Endothelial cell (in vitro differentiated cells): ENCODE results near the gene CORO7. TPM values are rescaled to one million over a fixed set of nuclear protein-coding genes. Genes with fewer than 3 reads are reported as not detected.

Source experiments
- DNase-seq: peaks from one replicate; pipeline ENCODE4 v3.0.0; 2021; ENCODE audit warnings: low spot score
- H3K27ac Mint-ChIP-seq: one replicate; pipeline ENCODE4 v1.8.0; 2021; ENCODE audit warnings: mixed read lengths, inconsistent platforms; ENCODE audit not compliant: unreplicated experiment
- H3K27me3 Mint-ChIP-seq: one replicate; pipeline ENCODE4 v1.8.0; 2021; ENCODE audit warnings: mild to moderate bottlenecking, moderate library complexity, mixed read lengths, inconsistent platforms; ENCODE audit not compliant: unreplicated experiment
- H3K36me3 Mint-ChIP-seq: one replicate; pipeline ENCODE4 v1.8.0; 2021; ENCODE audit warnings: mild to moderate bottlenecking, low read depth, mixed read lengths, inconsistent platforms; ENCODE audit not compliant: unreplicated experiment
- H3K4me1 Mint-ChIP-seq: one replicate; pipeline ENCODE4 v1.8.0; 2021; ENCODE audit warnings: mild to moderate bottlenecking, mixed read lengths, inconsistent platforms; ENCODE audit not compliant: unreplicated experiment
- H3K4me3 Mint-ChIP-seq: one replicate; pipeline ENCODE4 v1.8.0; 2021; ENCODE audit warnings: mild to moderate bottlenecking, mixed read lengths, inconsistent platforms; ENCODE audit not compliant: unreplicated experiment
- H3K9me3 Mint-ChIP-seq: one replicate; pipeline ENCODE4 v1.8.0; 2021; ENCODE audit warnings: mixed read lengths, inconsistent platforms; ENCODE audit not compliant: unreplicated experiment
- CTCF ChIP-seq: fragments of 200-600 bp; sonication (generic); IDR thresholded peaks from one replicate; pipeline ENCODE4 v1.5.0; 2021; ENCODE audit warnings: antibody characterized with exemption; ENCODE audit not compliant: unreplicated experiment
- total RNA-seq: library from RNA; stranded (reverse); fragmentation: NEBNext Ultra II Directional; extraction: Animal tissue kit (Norgen Biotek cat#: 25700); gene quantifications from one replicate; pipeline ENCODE4 v1.2.1, GENCODE V29; 2021; ENCODE audit not compliant: unreplicated experiment

CORO7 gene
- total RNA-seq, 1 donor from 2014 or later = 103 TPM

DNA sequence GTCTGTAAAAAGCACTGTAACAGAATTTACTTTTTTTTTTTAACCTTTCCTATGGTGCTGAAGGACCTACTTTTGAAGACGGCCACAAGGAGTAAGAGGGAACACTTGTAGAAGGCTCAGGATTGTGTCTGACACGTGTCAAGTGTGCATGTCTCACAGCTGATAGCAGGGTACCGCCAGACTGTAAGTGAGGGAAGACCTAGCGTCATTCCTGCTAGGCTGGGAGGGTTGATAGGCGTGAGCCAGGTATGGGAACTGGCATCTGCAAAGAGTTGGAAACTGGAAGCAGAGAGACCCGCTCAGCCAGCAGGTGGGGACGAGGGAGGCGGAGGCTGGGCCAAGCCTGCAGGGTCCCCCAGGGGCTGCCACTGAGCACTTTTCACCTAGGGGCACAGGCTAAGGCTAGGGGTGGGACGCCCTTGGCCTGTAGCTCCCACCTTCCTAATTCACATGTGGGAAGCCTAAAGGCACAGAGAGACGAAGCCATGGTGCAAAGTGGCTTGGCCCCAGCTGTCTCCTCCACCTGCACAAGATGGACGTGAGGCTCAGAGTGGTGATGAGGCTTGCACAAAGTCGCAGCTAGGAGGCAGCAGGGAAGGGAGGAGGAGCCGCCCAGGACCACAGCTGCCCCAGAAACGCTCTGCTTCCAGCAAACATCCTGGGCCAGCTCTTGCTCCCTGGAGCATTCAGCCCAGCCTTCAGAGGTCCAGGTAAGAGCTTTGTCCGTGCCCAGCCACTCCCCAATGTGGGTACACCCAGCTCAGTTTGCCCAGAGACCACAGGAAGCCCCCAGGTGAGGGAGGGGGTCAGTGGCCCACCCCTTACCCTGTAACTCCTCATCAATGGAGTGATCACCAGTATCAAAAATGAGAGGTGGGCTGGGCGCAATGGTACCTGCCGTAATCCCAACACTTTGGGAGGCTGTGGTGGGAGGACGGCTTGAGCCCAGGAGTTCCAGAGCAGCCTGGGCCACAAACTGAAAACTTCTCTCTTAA is 25.8 kb downstream of the CORO7 start:
- Mint-ChIP-seq H3K4me1 (peaks cover 7% of the 10 kb centered on the region), H3K27ac (no peak overlapping the region), H3K36me3 (peaks cover 8% of the 10 kb centered on the region), H3K4me3 (no peak overlapping the region), H3K27me3 (peaks cover 16% of the 10 kb centered on the region), H3K9me3 (no peaks in the 10 kb centered on the region)
- no peak for DNase-seq
- TF ChIP-seq CTCF = no peak

DNA sequence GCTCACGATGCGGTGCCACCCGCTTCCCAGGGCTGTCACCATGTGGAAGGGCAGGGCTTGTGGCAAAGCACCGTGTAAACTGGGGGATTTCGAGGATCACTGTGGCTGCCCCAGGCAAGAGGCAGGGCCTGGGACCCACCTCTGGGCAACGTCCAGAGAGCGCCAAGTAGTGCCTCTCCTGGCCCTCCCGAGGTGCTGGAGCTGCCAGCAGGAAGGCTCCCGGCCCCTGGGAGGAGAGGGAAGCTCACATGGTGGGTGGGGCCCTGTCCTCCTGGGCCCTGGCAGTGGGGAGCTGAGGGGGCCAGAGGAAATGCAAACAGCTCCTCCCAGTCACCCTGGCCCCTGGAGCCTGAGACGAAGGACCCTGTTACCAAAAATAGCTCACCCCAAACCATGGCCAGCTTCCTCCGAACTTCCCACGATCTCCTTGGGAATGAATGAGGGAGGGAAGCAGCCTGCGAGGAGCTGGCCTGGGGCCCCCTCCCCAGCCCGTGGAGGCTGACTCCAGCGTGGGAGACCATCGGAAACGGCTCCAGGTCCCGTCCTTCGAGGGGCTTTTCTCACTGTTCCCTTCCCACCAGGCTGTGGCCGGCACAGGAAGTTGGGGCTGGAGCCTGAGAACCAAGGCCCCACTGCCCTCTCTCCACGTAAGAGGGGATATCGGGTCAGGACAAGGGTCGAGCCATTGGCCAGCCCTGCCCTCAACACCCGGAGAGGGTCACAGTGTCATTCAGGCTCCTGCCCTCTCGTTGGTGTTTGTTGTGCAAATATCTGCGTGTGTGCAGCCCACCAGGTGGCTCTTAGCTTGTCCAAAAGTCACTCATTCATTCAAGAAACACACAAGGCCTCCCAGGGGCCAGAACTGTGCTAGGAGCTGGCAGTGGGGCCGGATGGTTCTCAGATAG is 27.1 kb downstream of the CORO7 start:
- DNase-seq = no peak
- no peak overlapping the region for H3K4me3 Mint-ChIP-seq

GRCh38 chr16:4388271-4389021 is 27.9 kb downstream of the CORO7 start:
- Mint-ChIP-seq H3K27ac (no peak overlapping the region), H3K9me3 (no peaks in the 10 kb centered on the region), H3K4me1 (peaks cover 7% of the 10 kb centered on the region), H3K27me3 (peaks cover 16% of the 10 kb centered on the region), H3K36me3 (peaks cover 6% of the 10 kb centered on the region), H3K4me3 (no peak overlapping the region)
- no peak for TF ChIP-seq CTCF
- DNase-seq = no peak

More for the DNA sequence above, 27.1 kb downstream of the CORO7 start:
- Mint-ChIP-seq H3K27ac (no peak overlapping the region), H3K36me3 (peaks cover 6% of the 10 kb centered on the region), H3K4me1 (peaks cover 7% of the 10 kb centered on the region), H3K9me3 (no peaks in the 10 kb centered on the region), H3K27me3 (peaks cover 16% of the 10 kb centered on the region)
- TF ChIP-seq CTCF = no peak

DNA sequence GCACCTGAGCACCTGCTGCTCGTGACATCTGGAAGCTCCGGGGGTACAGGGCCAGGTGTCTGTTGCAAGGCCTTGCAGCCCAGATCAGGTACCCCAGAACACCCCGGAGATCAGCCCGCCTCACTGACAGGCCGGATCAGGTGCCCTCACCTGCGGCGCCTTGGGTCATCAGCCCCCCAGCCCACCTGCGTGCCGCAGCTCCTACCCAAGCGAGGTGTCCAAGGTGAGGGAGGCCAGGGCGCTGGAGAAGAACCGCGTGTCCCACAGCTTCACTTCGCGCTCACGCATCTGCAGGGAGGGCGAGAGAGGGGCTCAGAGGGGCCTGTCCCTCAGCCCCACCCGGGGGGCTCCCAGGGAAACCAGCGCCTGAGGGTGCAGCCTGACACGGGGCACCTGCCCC is 28.6 kb downstream of the CORO7 start:
- Mint-ChIP-seq H3K4me3 (no peak overlapping the region), H3K27ac (no peak overlapping the region), H3K4me1 (peaks cover 7% of the 10 kb centered on the region), H3K27me3 (peaks cover 16% of the 10 kb centered on the region), H3K36me3 (peaks cover 10% of the 10 kb centered on the region), H3K9me3 (no peaks in the 10 kb centered on the region)
- no peak for TF ChIP-seq CTCF
- no peak for DNase-seq
